ENCODE measurements around the gene CUX1.

DNA sequence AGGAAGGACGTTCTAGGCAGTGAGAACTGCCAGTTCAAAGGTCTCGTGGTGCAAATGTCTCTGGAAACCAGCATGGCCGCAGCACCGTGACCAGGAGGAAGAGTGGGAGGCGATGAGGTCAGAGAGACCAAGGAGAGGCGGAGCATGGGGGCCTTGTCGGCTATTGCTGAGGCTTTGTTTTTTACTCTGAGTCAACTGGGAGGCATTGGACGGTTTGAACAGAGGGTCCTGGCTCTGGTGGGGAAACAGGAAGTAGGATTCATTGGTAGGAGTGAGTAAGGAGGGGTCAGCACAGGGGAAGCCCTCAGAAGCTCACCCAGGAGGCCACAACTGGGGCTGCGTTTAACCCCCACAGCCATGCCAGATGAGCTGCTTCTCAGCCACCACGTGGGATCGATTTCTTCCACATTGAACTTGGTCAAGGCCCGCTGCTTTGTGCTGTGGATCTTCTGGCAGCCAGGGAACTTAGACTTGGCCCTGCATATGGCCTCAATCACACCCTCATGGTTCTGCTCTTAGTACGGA lies 447.0 kb downstream of the CUX1 start:
- TF ChIP-seq, protein P1, sequence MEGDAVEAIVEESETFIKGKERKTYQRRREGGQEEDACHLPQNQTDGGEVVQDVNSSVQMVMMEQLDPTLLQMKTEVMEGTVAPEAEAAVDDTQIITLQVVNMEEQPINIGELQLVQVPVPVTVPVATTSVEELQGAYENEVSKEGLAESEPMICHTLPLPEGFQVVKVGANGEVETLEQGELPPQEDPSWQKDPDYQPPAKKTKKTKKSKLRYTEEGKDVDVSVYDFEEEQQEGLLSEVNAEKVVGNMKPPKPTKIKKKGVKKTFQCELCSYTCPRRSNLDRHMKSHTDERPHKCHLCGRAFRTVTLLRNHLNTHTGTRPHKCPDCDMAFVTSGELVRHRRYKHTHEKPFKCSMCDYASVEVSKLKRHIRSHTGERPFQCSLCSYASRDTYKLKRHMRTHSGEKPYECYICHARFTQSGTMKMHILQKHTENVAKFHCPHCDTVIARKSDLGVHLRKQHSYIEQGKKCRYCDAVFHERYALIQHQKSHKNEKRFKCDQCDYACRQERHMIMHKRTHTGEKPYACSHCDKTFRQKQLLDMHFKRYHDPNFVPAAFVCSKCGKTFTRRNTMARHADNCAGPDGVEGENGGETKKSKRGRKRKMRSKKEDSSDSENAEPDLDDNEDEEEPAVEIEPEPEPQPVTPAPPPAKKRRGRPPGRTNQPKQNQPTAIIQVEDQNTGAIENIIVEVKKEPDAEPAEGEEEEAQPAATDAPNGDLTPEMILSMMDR (IDR thresholded peaks at IDR 0.05; ENCODE audit: insufficient read depth, low read depth, low read length): no peak
- no peak for TF ChIP-seq EZH2 (IDR thresholded peaks at IDR 0.05; ENCODE audit: insufficient read depth, low read length)

All from astrocyte (in vitro differentiated cells and primary cell).